ENCODE data around the gene LARGE2.

DNA sequence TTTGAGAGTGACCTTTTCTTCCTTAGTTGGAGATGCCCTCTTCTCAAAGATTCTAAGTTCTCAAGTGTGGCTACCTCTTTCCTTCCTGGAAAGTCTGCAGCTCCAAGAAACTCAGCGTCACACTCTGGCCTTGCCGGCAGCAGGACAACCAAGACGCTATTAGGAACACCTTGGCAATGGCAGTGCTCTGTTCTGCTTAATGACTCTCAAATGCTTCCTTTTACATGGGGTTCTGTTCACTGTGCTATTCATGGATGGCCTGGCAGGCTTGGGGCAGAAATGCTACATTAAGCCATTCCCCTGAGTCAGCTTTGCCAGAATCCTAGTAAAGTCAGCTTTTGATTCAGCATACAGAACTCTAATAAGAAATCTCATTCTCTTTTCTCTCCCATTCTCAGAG lies 25.9 kb downstream of the LARGE2 start:
- TF ChIP-seq CTCF (tag by site-specific recombination; IDR thresholded peaks at IDR 0.05) = no peak
- TF ChIP-seq ZBTB8A (tag by site-specific recombination; IDR thresholded peaks at IDR 0.05) = no peak
- TF ChIP-seq, protein P1, sequence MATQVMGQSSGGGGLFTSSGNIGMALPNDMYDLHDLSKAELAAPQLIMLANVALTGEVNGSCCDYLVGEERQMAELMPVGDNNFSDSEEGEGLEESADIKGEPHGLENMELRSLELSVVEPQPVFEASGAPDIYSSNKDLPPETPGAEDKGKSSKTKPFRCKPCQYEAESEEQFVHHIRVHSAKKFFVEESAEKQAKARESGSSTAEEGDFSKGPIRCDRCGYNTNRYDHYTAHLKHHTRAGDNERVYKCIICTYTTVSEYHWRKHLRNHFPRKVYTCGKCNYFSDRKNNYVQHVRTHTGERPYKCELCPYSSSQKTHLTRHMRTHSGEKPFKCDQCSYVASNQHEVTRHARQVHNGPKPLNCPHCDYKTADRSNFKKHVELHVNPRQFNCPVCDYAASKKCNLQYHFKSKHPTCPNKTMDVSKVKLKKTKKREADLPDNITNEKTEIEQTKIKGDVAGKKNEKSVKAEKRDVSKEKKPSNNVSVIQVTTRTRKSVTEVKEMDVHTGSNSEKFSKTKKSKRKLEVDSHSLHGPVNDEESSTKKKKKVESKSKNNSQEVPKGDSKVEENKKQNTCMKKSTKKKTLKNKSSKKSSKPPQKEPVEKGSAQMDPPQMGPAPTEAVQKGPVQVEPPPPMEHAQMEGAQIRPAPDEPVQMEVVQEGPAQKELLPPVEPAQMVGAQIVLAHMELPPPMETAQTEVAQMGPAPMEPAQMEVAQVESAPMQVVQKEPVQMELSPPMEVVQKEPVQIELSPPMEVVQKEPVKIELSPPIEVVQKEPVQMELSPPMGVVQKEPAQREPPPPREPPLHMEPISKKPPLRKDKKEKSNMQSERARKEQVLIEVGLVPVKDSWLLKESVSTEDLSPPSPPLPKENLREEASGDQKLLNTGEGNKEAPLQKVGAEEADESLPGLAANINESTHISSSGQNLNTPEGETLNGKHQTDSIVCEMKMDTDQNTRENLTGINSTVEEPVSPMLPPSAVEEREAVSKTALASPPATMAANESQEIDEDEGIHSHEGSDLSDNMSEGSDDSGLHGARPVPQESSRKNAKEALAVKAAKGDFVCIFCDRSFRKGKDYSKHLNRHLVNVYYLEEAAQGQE (tag by site-specific recombination; IDR thresholded peaks at IDR 0.05) = no peak
- no peak for TF ChIP-seq ZNF274 (IDR thresholded peaks at IDR 0.05; ENCODE audit: low read length)
- TF ChIP-seq ZNF274 (tag by site-specific recombination; IDR thresholded peaks at IDR 0.05; ENCODE audit: borderline replicate concordance) = no peak
- no peak for TF ChIP-seq ZNF529 (tag by site-specific recombination; IDR thresholded peaks at IDR 0.05; ENCODE audit: insufficient replicate concordance)
